GM23338 (cell line): ENCODE data around the gene ZNF831. TPM values are rescaled to one million over a fixed set of nuclear protein-coding genes. Genes with fewer than 3 reads are reported as not detected.

ENCODE experiments used
- ATAC-seq: fragments of 200-7000 bp; cut with Tn5 transposase; 3 replicates; pipeline ENCODE4 v1.9.1; 2020
- DNase-seq: peaks from one replicate; pipeline ENCODE4 v3.0.0-alpha.2; 2015; ENCODE audit warnings: low spot score
- H2AFZ ChIP-seq: fragments of 200-600 bp; sonication (generic); 2 replicates; pipeline ENCODE4 v1.8.0; 2016; ENCODE audit warnings: antibody characterized with exemption, mild to moderate bottlenecking, moderate library complexity
- H3F3A ChIP-seq: fragments of 200-600 bp; sonication (generic); replicated peaks from 2 replicates; pipeline ENCODE4 v1.8.0; 2017; ENCODE audit warnings: antibody characterized with exemption, mixed run types, low read depth
- H3K27ac ChIP-seq: fragments of 200-600 bp; sonication (generic); 2 replicates; pipeline ENCODE4 v1.6.1; 2016; ENCODE audit warnings: low read depth
- H3K27me3 ChIP-seq: fragments of 200-600 bp; sonication (generic); 2 replicates; pipeline ENCODE4 v1.8.0; 2016; ENCODE audit warnings: mild to moderate bottlenecking, mixed run types, moderate library complexity; ENCODE audit not compliant: insufficient read depth
- H3K36me3 ChIP-seq: fragments of 200-600 bp; sonication (generic); 2 replicates; pipeline ENCODE4 v1.8.0; 2016; ENCODE audit warnings: mild to moderate bottlenecking; ENCODE audit not compliant: insufficient read depth
- H3K4me1 ChIP-seq: fragments of 200-600 bp; sonication (generic); 2 replicates; pipeline ENCODE4 v1.8.0; 2016; ENCODE audit warnings: mild to moderate bottlenecking, moderate library complexity; ENCODE audit not compliant: insufficient read depth
- H3K4me2 ChIP-seq: fragments of 200-600 bp; sonication (generic); 2 replicates; pipeline ENCODE4 v1.7.1; 2017; ENCODE audit warnings: mixed run types
- H3K4me3 ChIP-seq: fragments of 200-600 bp; sonication (generic); 2 replicates; pipeline ENCODE4 v1.6.1; 2016; ENCODE audit warnings: mixed run types
- H3K79me2 ChIP-seq: fragments of 200-600 bp; sonication (generic); replicated peaks from 2 replicates; pipeline ENCODE4 v1.8.0; 2017; ENCODE audit warnings: mild to moderate bottlenecking; ENCODE audit not compliant: insufficient read depth
- H3K9me2 ChIP-seq: fragments of 200-600 bp; sonication (generic); 2 replicates; pipeline ENCODE4 v1.8.0; 2017; ENCODE audit not compliant: insufficient read depth
- H4K20me1 ChIP-seq: fragments of 200-600 bp; sonication (generic); replicated peaks from 2 replicates; pipeline ENCODE4 v1.8.0; 2017; ENCODE audit warnings: mild to moderate bottlenecking; ENCODE audit not compliant: insufficient read depth
- H3K27ac Mint-ChIP-seq: 2 replicates; pipeline ENCODE4 v1.8.0; 2020; ENCODE audit warnings: inconsistent platforms, mild to moderate bottlenecking, moderate library complexity, mixed read lengths
- H3K27me3 Mint-ChIP-seq: 3 replicates; pipeline ENCODE4 v1.8.0; 2022; ENCODE audit warnings: low read depth, mild to moderate bottlenecking, moderate library complexity, mixed read lengths, inconsistent platforms; ENCODE audit not compliant: insufficient read depth, poor library complexity
- H3K36me3 Mint-ChIP-seq: 3 replicates; pipeline ENCODE4 v1.8.0; 2021; ENCODE audit warnings: low read depth, mild to moderate bottlenecking, inconsistent platforms, moderate library complexity, mixed read lengths
- H3K4me1 Mint-ChIP-seq: 3 replicates; pipeline ENCODE4 v1.8.0; 2020; ENCODE audit warnings: mild to moderate bottlenecking, inconsistent platforms, mixed read lengths
- H3K4me3 Mint-ChIP-seq: 3 replicates; pipeline ENCODE4 v1.8.0; 2021; ENCODE audit warnings: moderate library complexity, mild to moderate bottlenecking, inconsistent platforms, mixed read lengths
- H3K9me3 Mint-ChIP-seq: 3 replicates; pipeline ENCODE4 v1.8.0; 2020; ENCODE audit warnings: moderate library complexity, mild to moderate bottlenecking, inconsistent platforms, mixed read lengths
- CREB1 ChIP-seq: fragments of 250-450 bp; sonication (Bioruptor Pico); IDR thresholded peaks from 2 replicates; pipeline ENCODE4 v1.5.0; 2020; ENCODE audit warnings: low read depth, mild to moderate bottlenecking, moderate library complexity
- EZH2 ChIP-seq: fragments of 200-600 bp; sonication (generic); IDR thresholded peaks from one replicate; pipeline ENCODE4 v1.8.0; 2017; ENCODE audit warnings: antibody characterized with exemption, mild to moderate bottlenecking, low read depth; ENCODE audit not compliant: unreplicated experiment
- EZH2phosphoT487 ChIP-seq: fragments of 200-600 bp; sonication (generic); IDR thresholded peaks from one replicate; pipeline ENCODE4 v1.8.1; 2018; ENCODE audit warnings: antibody characterized with exemption; ENCODE audit not compliant: unreplicated experiment
- JUNB ChIP-seq: IDR thresholded peaks from one replicate; pipeline ENCODE4 v1.6.1; 2016; ENCODE audit warnings: antibody characterized with exemption; ENCODE audit not compliant: unreplicated experiment
- NANOG ChIP-seq: IDR thresholded peaks from 2 replicates; pipeline ENCODE4 v1.6.1; 2016; ENCODE audit warnings: antibody characterized with exemption, borderline replicate concordance
- POLR2AphosphoS5 ChIP-seq: IDR thresholded peaks from 2 replicates; pipeline ENCODE4 v1.6.1; 2016; ENCODE audit warnings: antibody characterized with exemption, low read depth
- REST ChIP-seq: IDR thresholded peaks from one replicate; pipeline ENCODE4 v1.6.1; 2018; ENCODE audit warnings: antibody characterized with exemption; ENCODE audit not compliant: unreplicated experiment
- STAT1 ChIP-seq: IDR thresholded peaks from one replicate; pipeline ENCODE4 v1.6.1; 2016; ENCODE audit warnings: antibody characterized with exemption; ENCODE audit not compliant: unreplicated experiment
- ZNF114 ChIP-seq: fragments of 250-450 bp; sonication (Bioruptor Pico); IDR thresholded peaks from 2 replicates; pipeline ENCODE4 v1.5.0; 2020; ENCODE audit warnings: mild to moderate bottlenecking, moderate library complexity
- ZNF331 ChIP-seq: fragments of 250-450 bp; sonication (Bioruptor Pico); IDR thresholded peaks from 2 replicates; pipeline ENCODE4 v1.5.0; 2020; ENCODE audit warnings: low read depth, mild to moderate bottlenecking, moderate library complexity
- ZNF462 ChIP-seq: fragments of 250-450 bp; sonication (Bioruptor Pico); IDR thresholded peaks from 2 replicates; pipeline ENCODE4 v1.5.0; 2020; ENCODE audit warnings: mild to moderate bottlenecking, moderate library complexity
- polyA plus RNA-seq: library from polyadenylated mRNA; unstranded; fragments of >200 nt; fragmentation: Nextera tagmentation; extraction: Ambion mirVana; gene quantifications from 2 replicates; pipeline ENCODE4 v1.2.1, GENCODE V29; 2016
- total RNA-seq: library from RNA; depleted of rRNA; stranded (reverse); fragments of >200 nt; shearing (Covaris generic); gene quantifications from 2 replicates; pipeline ENCODE4 v1.2.3, GENCODE V29; 2014

Gene ZNF831
- total and polyA plus RNA-seq, 2 experiments from 2014 or later, result not detected

GRCh38 chr20:59214606-59215547 is 51.3 kb downstream of the ZNF831 start:
- Mint-ChIP-seq H3K4me3 (no peak overlapping the region), H3K9me3 (no peaks in the 10 kb centered on the region), H3K27ac (no peak overlapping the region), H3K27me3 (peaks cover 10% of the 10 kb centered on the region), H3K36me3 (no peaks in the 10 kb centered on the region), H3K4me1 (peaks cover 13% of the 10 kb centered on the region)
- H3K9me2 ChIP-seq, result no peaks in the 10 kb centered on the region
- H3K4me2 ChIP-seq, result no peak overlapping the region
- no peak for ATAC-seq
- H3K4me1 ChIP-seq, result 0 out of 2 replicates have a peak, but pooled peaks cover 5% of the 10 kb centered on the region
- TF ChIP-seq REST (no peak), NANOG (no peak), EZH2phosphoT487 (no peak), EZH2 (no peak), ZNF114 (CRISPR knock-in tag) (no peak), POLR2AphosphoS5 (no peak), STAT1 (no peak)
- no peaks in the 10 kb centered on the region for H4K20me1 ChIP-seq
- H3K36me3 ChIP-seq, result no peaks in the 10 kb centered on the region
- H3K79me2 ChIP-seq, result no peaks in the 10 kb centered on the region
- H3F3A ChIP-seq, result no peaks in the 10 kb centered on the region
- H3K27me3 ChIP-seq, result no peaks in the 10 kb centered on the region
- no peak overlapping the region for H2AFZ ChIP-seq
- H3K4me3 ChIP-seq, result no peak overlapping the region
- DNase-seq, result no peak
- H3K27ac ChIP-seq, result no peak overlapping the region

- Histone ChIP-seq H3K4me2 (no peak overlapping the region), H3K79me2 (no peaks in the 10 kb centered on the region), H3K4me1 (peaks cover 12% of the 10 kb centered on the region; the same call in 1 of the 2 replicates), H3K27me3 (peaks cover 16% of the 10 kb centered on the region), H2AFZ (no peak overlapping the region), H4K20me1 (no peaks in the 10 kb centered on the region), H3K4me3 (no peak overlapping the region), H3K27ac (no peak overlapping the region), H3K36me3 (no peaks in the 10 kb centered on the region), H3F3A (no peaks in the 10 kb centered on the region), H3K9me2 (no peaks in the 10 kb centered on the region)
- Mint-ChIP-seq H3K27ac (no peak overlapping the region), H3K27me3 (peaks cover 18% of the 10 kb centered on the region), H3K4me3 (no peak overlapping the region), H3K4me1 (peaks cover 26% of the 10 kb centered on the region), H3K9me3 (no peaks in the 10 kb centered on the region), H3K36me3 (no peaks in the 10 kb centered on the region)
- no peak for ATAC-seq
- no peak for DNase-seq
- TF ChIP-seq ZNF462, result no peak
- TF ChIP-seq ZNF331 (CRISPR knock-in tag), result no peak
- TF ChIP-seq CREB1, result no peak
- no peak for TF ChIP-seq JUNB
These were observed 53.6 kb downstream of the ZNF831 start for GRCh38 chr20:59217173-59217572.
